Right cardiac atrium (tissue), 5 donors: ENCODE measurements around the gene MYH9. TPM values are rescaled to one million over a fixed set of nuclear protein-coding genes. Genes with fewer than 3 reads are reported as not detected.
"Not testable (repeated sequence)": the region's sequence is repeated elsewhere in the genome, so short reads cannot be mapped to it uniquely, and the experiment has no call there.

ENCODE experiments used
- ATAC-seq, 2 donors: fragments of 200-7000 bp; cut with Tn5 transposase; one replicate each; pipeline versions ENCODE4 v1.8.0 to v1.9.1; 2020; ENCODE audit warnings: moderate library complexity in 2 of 2, mild to moderate bottlenecking in 1 of 2
- DNase-seq, 3 donors: peaks; one replicate each; pipeline ENCODE4 v3.0.0-alpha.2; 2020
- H3K27ac ChIP-seq: one replicate; pipeline ENCODE4 v1.5.1; 2013; ENCODE audit warnings: mild to moderate bottlenecking, low read length, control low read depth, moderate library complexity
- H3K27me3 ChIP-seq: one replicate; pipeline ENCODE4 v1.6.1; 2013; ENCODE audit not compliant: control insufficient read depth, insufficient read depth
- H3K4me1 ChIP-seq: one replicate; pipeline ENCODE4 v1.6.1; 2013; ENCODE audit warnings: low read length; ENCODE audit not compliant: control insufficient read depth, insufficient read depth
- H3K4me3 ChIP-seq: one replicate; pipeline ENCODE4 v1.5.1; 2013; ENCODE audit warnings: low read length, control low read depth
- H3K9me3 ChIP-seq: one replicate; pipeline ENCODE4 v1.6.1; 2013; ENCODE audit warnings: low read length; ENCODE audit not compliant: control insufficient read depth
- whole genome bisulfite sequencing: extraction: QIAGEN DNeasy Blood & Tissue Kit; methylation state at CpG from one replicate; pipeline ENCODE4 v1.1.7; 2013; 5-methylcytosine and 5-hydroxymethylcytosine counted together
- intact Hi-C, 4 donors: fragments of 100-400 bp; cut with DNase I; formaldehyde crosslinking; loops; one replicate each; pipeline versions ENCODE4 v1.11.0 to v1.14.0; 2022 to 2023
- polyA plus RNA-seq: library from polyadenylated mRNA; stranded (reverse); fragments of 200-250 nt; gene quantifications from one replicate; pipeline ENCODE4 v1.2.3, GENCODE V29; 2013
- total RNA-seq, 4 donors: library from RNA; stranded (reverse); fragmentation: NEBNext Ultra II Directional; extraction: Animal tissue kit (Norgen Biotek cat#: 25700); gene quantifications; one replicate each; pipeline ENCODE4 v1.2.1, GENCODE V29; 2021
- donor health status: healthy with polysubstance abuse.
- donor health status: DM: no; HTN: yes; CAD: no.
- donor health status: DM: no; HTN: no; CAD: no.
- donor health status: DM: no; HTN: yes; CAD: no; lungs with severe emphysema.
- donor health status: DM: yes; HTN: yes; CAD: no.

Gene MYH9
- total and polyA plus RNA-seq, 5 donors = 92.5 to 224 (median 146) TPM

GRCh38 chr22:36395915-36396314 is 8.1 kb upstream of the MYH9 start:
- Histone ChIP-seq H3K9me3 (no peaks in the 10 kb centered on the region), H3K4me1 (no peaks in the 10 kb centered on the region), H3K27me3 (no peaks in the 10 kb centered on the region), H3K4me3 (no peak overlapping the region), H3K27ac (no peak overlapping the region)
- intact Hi-C loops = no loop called here
- ATAC-seq (peak in 1 of 2 donors; percentile 28), DNase-seq (no peak)
- 52% methylated on average over 2 of the region's 2 CpGs for WGBS

- H3K27ac ChIP-seq = no peak overlapping the region
- no peak overlapping the region for H3K4me3 ChIP-seq
- ATAC-seq = no peak
- no peaks in the 10 kb centered on the region for H3K9me3 ChIP-seq
- peak in 1 of 3 donors; percentile 36 for DNase-seq
- WGBS = 76% methylated on average over 12 of the region's 12 CpGs
- no peaks in the 10 kb centered on the region for H3K27me3 ChIP-seq
- intact Hi-C loops = no loop called here
- H3K4me1 ChIP-seq = no peaks in the 10 kb centered on the region
These were observed 7.5 kb upstream of the MYH9 start for GRCh38 chr22:36395055-36395849.

- no peak overlapping the region for H3K27ac ChIP-seq
- H3K27me3 ChIP-seq = no peaks in the 10 kb centered on the region
- no peak for DNase-seq
- H3K4me1 ChIP-seq = no peaks in the 10 kb centered on the region
- intact Hi-C loops = no loop called here
- H3K4me3 ChIP-seq = no peak overlapping the region
- no peak for ATAC-seq
- no peaks in the 10 kb centered on the region for H3K9me3 ChIP-seq
- WGBS = 89% methylated on average over 3 of the region's 3 CpGs
These were observed 3.9 kb upstream of the MYH9 start for GRCh38 chr22:36391638-36392037.

GRCh38 chr22:36389122-36389521 is 1.4 kb upstream of the MYH9 start:
- peak overlapping the region; percentile 61 for H3K4me3 ChIP-seq
- DNase-seq = peak in 1 of 3 donors; percentile 52
- H3K4me1 ChIP-seq, H3K27ac ChIP-seq, H3K9me3 ChIP-seq, ATAC-seq, H3K27me3 ChIP-seq: not testable (repeated sequence)
- 87% methylated on average over 14 of the region's 14 CpGs for WGBS
- intact Hi-C loops = loop anchor here (5.0 to 10.0 kb wide), 7 partner anchors 54 to 83 kb away; no protein-coding TSS in a partner anchor

- Histone ChIP-seq H3K9me3 (no peaks in the 10 kb centered on the region), H3K27me3 (no peaks in the 10 kb centered on the region), H3K4me1 (peaks cover 7% of the 10 kb centered on the region), H3K4me3 (peak overlapping the region; percentile 89), H3K27ac (peak overlapping the region; percentile 91)
- under 1% methylated on average over 31 of the region's 31 CpGs for WGBS
- intact Hi-C loops = loop anchor here (5.0 to 10.0 kb wide), 7 partner anchors 53 to 85 kb away; no protein-coding TSS in a partner anchor
- no peak for DNase-seq
- peak in 1 of 2 donors; percentile 0 for ATAC-seq
These were observed 133 bp downstream of the MYH9 start for GRCh38 chr22:36387709-36387958.

GRCh38 chr22:36386900-36387708 is 663 bp downstream of the MYH9 start:
- intact Hi-C loops = loop anchor here (5.0 to 10.0 kb wide), 7 partner anchors 52 to 85 kb away; no protein-coding TSS in a partner anchor
- Histone ChIP-seq H3K9me3 (no peaks in the 10 kb centered on the region), H3K27me3 (no peaks in the 10 kb centered on the region), H3K4me3 (peak overlapping the region; percentile 89), H3K27ac (peak overlapping the region; percentile 91), H3K4me1 (peaks cover 7% of the 10 kb centered on the region)
- under 1% methylated on average over 90 of the region's 91 CpGs for WGBS
- peak; percentile 3 to 23 for ATAC-seq
- DNase-seq = peak; percentile 74 to 91 (median 89)

GRCh38 chr22:36386351-36386899 is 1.3 kb downstream of the MYH9 start:
- H3K27ac ChIP-seq = peak overlapping the region; percentile 91
- no peaks in the 10 kb centered on the region for H3K27me3 ChIP-seq
- no peaks in the 10 kb centered on the region for H3K9me3 ChIP-seq
- ATAC-seq (peak in 1 of 2 donors; percentile 2), DNase-seq (peak; percentile 44 to 68 (median 67))
- H3K4me3 ChIP-seq = peak overlapping the region; percentile 89
- intact Hi-C loops = loop anchor here (5.0 to 10.0 kb wide), 7 partner anchors 52 to 86 kb away; no protein-coding TSS in a partner anchor
- under 1% methylated on average over 18 of the region's 18 CpGs for WGBS
- peaks cover 7% of the 10 kb centered on the region for H3K4me1 ChIP-seq

GRCh38 chr22:36385491-36386350 is 2.0 kb downstream of the MYH9 start:
- H3K27me3 ChIP-seq = no peaks in the 10 kb centered on the region
- H3K4me1 ChIP-seq = peaks cover 7% of the 10 kb centered on the region
- DNase-seq (peak; percentile 46 to 70 (median 61)), ATAC-seq (no peak)
- intact Hi-C loops = loop anchor here (5.0 to 10.0 kb wide), 7 partner anchors 51 to 87 kb away; no protein-coding TSS in a partner anchor
- H3K4me3 ChIP-seq = peak overlapping the region; percentile 89
- no peaks in the 10 kb centered on the region for H3K9me3 ChIP-seq
- 5% methylated on average over 12 of the region's 12 CpGs for WGBS
- H3K27ac ChIP-seq = peak overlapping the region; percentile 91

GRCh38 chr22:36384766-36385481 is 2.8 kb downstream of the MYH9 start:
- no peaks in the 10 kb centered on the region for H3K27me3 ChIP-seq
- DNase-seq (no peak), ATAC-seq (no peak)
- H3K27ac ChIP-seq = peak overlapping the region; percentile 91
- WGBS = 11% methylated on average over 7 of the region's 7 CpGs
- H3K9me3 ChIP-seq = no peaks in the 10 kb centered on the region
- H3K4me3 ChIP-seq = peak overlapping the region; percentile 89
- intact Hi-C loops = loop anchor here (5.0 to 10.0 kb wide), 7 partner anchors 50 to 87 kb away; no protein-coding TSS in a partner anchor
- peaks cover 10% of the 10 kb centered on the region for H3K4me1 ChIP-seq
